MM.1S (cell line): Measurements from ENCODE around the gene PRDM11.

ENCODE experiments used
- DNase-seq: peaks from one replicate; pipeline ENCODE4 v3.0.0-alpha.2; 2015
- H2AFZ ChIP-seq: fragments of 300-600 bp; sonication (generic); 2 replicates; pipeline ENCODE4 v1.6.0; 2016; ENCODE audit warnings: antibody characterized with exemption, low read length
- H3F3A ChIP-seq: fragments of 300-600 bp; sonication (generic); 2 replicates; pipeline ENCODE4 v1.6.1; 2016; ENCODE audit warnings: mild to moderate bottlenecking, antibody characterized with exemption, low read length, moderate library complexity, mixed read lengths; ENCODE audit not compliant: insufficient read depth
- H3K27ac ChIP-seq: fragments of 300-600 bp; sonication (generic); 2 replicates; pipeline ENCODE4 v1.5.1; 2016; ENCODE audit warnings: mild to moderate bottlenecking, low read length
- H3K27me3 ChIP-seq: fragments of 300-600 bp; sonication (generic); replicated peaks from 2 replicates; pipeline ENCODE4 v1.6.0; 2016; ENCODE audit warnings: low read length; ENCODE audit not compliant: insufficient read depth
- H3K36me3 ChIP-seq: fragments of 300-600 bp; sonication (generic); replicated peaks from 2 replicates; pipeline ENCODE4 v1.6.1; 2016; ENCODE audit warnings: mild to moderate bottlenecking, low read length, mixed read lengths; ENCODE audit not compliant: insufficient read depth
- H3K4me1 ChIP-seq: fragments of 300-600 bp; sonication (generic); 2 replicates; pipeline ENCODE4 v1.6.1; 2016; ENCODE audit warnings: low read length, mixed read lengths
- H3K4me2 ChIP-seq: fragments of 300-600 bp; sonication (generic); 2 replicates; pipeline ENCODE4 v1.6.0; 2016; ENCODE audit warnings: low read depth, low read length
- H3K4me3 ChIP-seq: fragments of 300-600 bp; sonication (generic); 2 replicates; pipeline ENCODE4 v1.5.1; 2016; ENCODE audit warnings: low read length, mixed read lengths
- H3K79me2 ChIP-seq: fragments of 300-600 bp; sonication (generic); 2 replicates; pipeline ENCODE4 v1.6.1; 2016; ENCODE audit warnings: mixed run types, low read length, mixed read lengths
- H3K9ac ChIP-seq: fragments of 300-600 bp; sonication (generic); 2 replicates; pipeline ENCODE4 v1.6.1; 2016; ENCODE audit warnings: low read length, mixed read lengths
- H3K9me2 ChIP-seq: fragments of 300-600 bp; sonication (generic); replicated peaks from 2 replicates; pipeline ENCODE4 v1.6.1; 2016; ENCODE audit warnings: mild to moderate bottlenecking, low read length, mixed read lengths; ENCODE audit not compliant: insufficient read depth
- H3K9me3 ChIP-seq: fragments of 300-600 bp; sonication (generic); replicated peaks from 2 replicates; pipeline ENCODE4 v1.6.1; 2016; ENCODE audit warnings: mild to moderate bottlenecking, low read length, mixed read lengths; ENCODE audit not compliant: insufficient read depth
- H4K20me1 ChIP-seq: fragments of 300-600 bp; sonication (generic); 2 replicates; pipeline ENCODE4 v1.6.1; 2016; ENCODE audit warnings: mild to moderate bottlenecking, low read length, moderate library complexity, mixed read lengths; ENCODE audit not compliant: insufficient read depth
- EZH2 ChIP-seq: fragments of 300-600 bp; sonication (generic); optimal IDR thresholded peaks from 2 replicates; pipeline ENCODE3; 2017; ENCODE audit warnings: low read depth, mild to moderate bottlenecking, antibody characterized with exemption, low read length, mixed read lengths
- EZH2phosphoT487 ChIP-seq: fragments of 300-600 bp; sonication (generic); IDR thresholded peaks from 2 replicates; pipeline ENCODE4 v1.6.1; 2018; ENCODE audit warnings: antibody characterized with exemption, low read length
- TF ChIP-seq, protein P1 (sequence below): fragments of 300-600 bp; sonication (generic); IDR thresholded peaks from 2 replicates; pipeline ENCODE4 v1.5.1; 2016; ENCODE audit warnings: antibody characterized with exemption, low read length, mixed read lengths

The PRDM11 gene

DNA sequence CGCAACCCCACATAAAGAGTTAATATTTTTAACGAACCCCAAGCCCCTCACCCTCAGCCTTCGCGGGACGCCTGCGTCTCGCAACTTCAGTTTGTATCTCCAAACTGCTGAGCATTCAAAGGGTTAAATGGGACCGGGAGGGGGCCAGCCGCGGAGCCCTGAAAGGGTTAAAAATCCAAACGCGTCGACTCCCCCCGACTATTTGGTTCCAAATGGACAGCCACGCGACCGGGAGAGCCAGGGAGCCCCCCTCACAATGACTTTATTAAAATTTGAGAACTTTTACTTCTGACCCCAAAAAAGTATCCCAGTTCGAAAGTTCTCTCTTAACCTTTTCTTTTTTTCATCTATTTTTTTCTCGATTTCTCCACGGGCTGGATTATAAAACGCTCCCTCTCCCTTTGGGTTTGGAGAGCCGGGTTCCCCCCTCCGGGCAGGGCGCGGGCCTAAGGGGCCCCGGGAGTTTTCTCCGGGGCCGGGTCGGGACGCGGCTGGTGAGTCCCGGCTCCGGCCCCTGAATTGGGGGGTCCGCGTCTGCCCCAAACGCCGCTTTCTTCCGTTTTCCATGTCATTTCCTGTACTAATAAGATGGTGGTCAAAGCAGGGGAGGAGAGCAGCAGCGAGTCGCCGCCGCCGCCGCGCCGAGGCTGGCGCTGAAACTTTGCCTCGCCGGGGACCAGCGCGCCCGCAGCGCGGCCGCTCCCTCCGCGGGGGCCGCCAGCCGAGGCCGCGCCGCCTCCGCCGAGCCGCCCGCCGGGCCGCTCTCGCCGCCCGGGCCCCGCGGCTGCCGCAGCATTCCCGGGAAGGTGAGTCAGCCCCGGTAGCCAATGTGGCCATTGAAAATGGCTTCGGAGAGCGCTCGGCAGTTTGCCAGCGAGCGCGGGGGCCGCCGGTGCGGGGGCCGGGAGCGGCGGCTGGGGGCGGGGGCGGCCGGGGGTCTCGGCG is at the start of gene PRDM11:
Gene PRDM11, plus strand, starts transcription at position 568 of the 945 bp plus-strand sequence. CDS start 35,128 bp downstream, outside the sequence.
- Histone ChIP-seq H2AFZ (peak within 1 kb of the TSS; percentile 94), H3F3A (0 out of 2 replicates have a peak, but pooled peaks cover 3% of the 10 kb centered on the region), H3K4me1 (peaks cover 12% of the 10 kb centered on the region), H3K4me3 (peak within 1 kb of the TSS; percentile 75), H3K79me2 (no peaks in the 10 kb centered on the region), H3K9me3 (no peaks in the 10 kb centered on the region), H3K9ac (peak within 1 kb of the TSS; percentile 72), H3K9me2 (no peaks in the 10 kb centered on the region), H3K36me3 (no peaks in the 10 kb centered on the region), H3K27me3 (0 out of 2 replicates have a peak, but pooled peaks cover 4% of the 10 kb centered on the region), H4K20me1 (no peaks in the 10 kb centered on the region), H3K4me2 (peak within 1 kb of the TSS; percentile 90), H3K27ac (peak within 1 kb of the TSS; percentile 51; the same call in 1 of the 2 replicates)
- TF ChIP-seq EZH2 (no peak), EZH2phosphoT487 (no peak)
- TF ChIP-seq, protein P1, sequence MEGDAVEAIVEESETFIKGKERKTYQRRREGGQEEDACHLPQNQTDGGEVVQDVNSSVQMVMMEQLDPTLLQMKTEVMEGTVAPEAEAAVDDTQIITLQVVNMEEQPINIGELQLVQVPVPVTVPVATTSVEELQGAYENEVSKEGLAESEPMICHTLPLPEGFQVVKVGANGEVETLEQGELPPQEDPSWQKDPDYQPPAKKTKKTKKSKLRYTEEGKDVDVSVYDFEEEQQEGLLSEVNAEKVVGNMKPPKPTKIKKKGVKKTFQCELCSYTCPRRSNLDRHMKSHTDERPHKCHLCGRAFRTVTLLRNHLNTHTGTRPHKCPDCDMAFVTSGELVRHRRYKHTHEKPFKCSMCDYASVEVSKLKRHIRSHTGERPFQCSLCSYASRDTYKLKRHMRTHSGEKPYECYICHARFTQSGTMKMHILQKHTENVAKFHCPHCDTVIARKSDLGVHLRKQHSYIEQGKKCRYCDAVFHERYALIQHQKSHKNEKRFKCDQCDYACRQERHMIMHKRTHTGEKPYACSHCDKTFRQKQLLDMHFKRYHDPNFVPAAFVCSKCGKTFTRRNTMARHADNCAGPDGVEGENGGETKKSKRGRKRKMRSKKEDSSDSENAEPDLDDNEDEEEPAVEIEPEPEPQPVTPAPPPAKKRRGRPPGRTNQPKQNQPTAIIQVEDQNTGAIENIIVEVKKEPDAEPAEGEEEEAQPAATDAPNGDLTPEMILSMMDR, result no peak
- DNase-seq, result peak; percentile 40

- H2AFZ ChIP-seq, result no peak overlapping the region
- peaks cover 6% of the 10 kb centered on the region for H3K4me1 ChIP-seq
- H3K4me3 ChIP-seq, result no peak overlapping the region
- no peaks in the 10 kb centered on the region for H3K9me2 ChIP-seq
- TF ChIP-seq, protein P1, result no peak
- TF ChIP-seq EZH2 (no peak), EZH2phosphoT487 (no peak)
- no peaks in the 10 kb centered on the region for H4K20me1 ChIP-seq
- no peaks in the 10 kb centered on the region for H3K36me3 ChIP-seq
- no peak overlapping the region for H3K4me2 ChIP-seq
- H3F3A ChIP-seq, result no peaks in the 10 kb centered on the region
- no peaks in the 10 kb centered on the region; the same call in 1 of the 2 replicates for H3K27me3 ChIP-seq
- no peak overlapping the region for H3K9ac ChIP-seq
- H3K79me2 ChIP-seq, result no peaks in the 10 kb centered on the region
- DNase-seq, result peak; percentile 67
- no peaks in the 10 kb centered on the region for H3K9me3 ChIP-seq
- no peak overlapping the region for H3K27ac ChIP-seq
These were observed 48.5 kb upstream of the PRDM11 start for GRCh38 chr11:45097721-45098493.

DNA sequence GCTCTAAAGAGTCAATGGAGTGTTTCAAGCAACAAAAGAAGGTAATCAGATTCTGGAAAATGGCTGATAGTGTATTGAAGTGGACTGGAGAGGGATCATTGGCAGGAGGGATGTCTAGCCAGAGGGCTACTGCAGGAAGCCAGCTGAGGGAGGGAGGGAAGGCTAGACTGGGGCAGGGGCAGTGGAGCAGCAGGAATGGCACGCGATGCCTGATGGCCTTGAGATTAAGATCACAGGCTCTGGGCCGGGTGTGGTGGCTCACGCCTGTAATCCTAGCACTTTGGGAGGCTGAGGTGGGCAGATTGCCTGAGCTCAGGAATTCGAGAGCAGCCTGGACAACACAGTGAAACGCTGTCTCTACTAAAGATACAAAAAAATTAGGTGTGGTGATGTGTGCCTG is 47.5 kb upstream of the PRDM11 start:
- H3K4me2 ChIP-seq, result no peak overlapping the region
- H3K4me3 ChIP-seq, result no peak overlapping the region
- H3K4me1 ChIP-seq, result peaks cover 6% of the 10 kb centered on the region
- DNase-seq, result no peak
- no peaks in the 10 kb centered on the region for H3K79me2 ChIP-seq
- no peaks in the 10 kb centered on the region for H3K9me3 ChIP-seq
- H3F3A ChIP-seq, result no peaks in the 10 kb centered on the region
- TF ChIP-seq EZH2 (no peak), EZH2phosphoT487 (no peak)
- TF ChIP-seq, protein P1, result no peak
- H4K20me1 ChIP-seq, result no peaks in the 10 kb centered on the region
- no peak overlapping the region for H2AFZ ChIP-seq
- no peak overlapping the region for H3K27ac ChIP-seq
- no peaks in the 10 kb centered on the region; the same call in 1 of the 2 replicates for H3K27me3 ChIP-seq
- no peak overlapping the region for H3K9ac ChIP-seq
- no peaks in the 10 kb centered on the region for H3K36me3 ChIP-seq
- no peaks in the 10 kb centered on the region for H3K9me2 ChIP-seq
